ENCODE results near the gene ITM2A.

Gene ITM2A

DNA sequence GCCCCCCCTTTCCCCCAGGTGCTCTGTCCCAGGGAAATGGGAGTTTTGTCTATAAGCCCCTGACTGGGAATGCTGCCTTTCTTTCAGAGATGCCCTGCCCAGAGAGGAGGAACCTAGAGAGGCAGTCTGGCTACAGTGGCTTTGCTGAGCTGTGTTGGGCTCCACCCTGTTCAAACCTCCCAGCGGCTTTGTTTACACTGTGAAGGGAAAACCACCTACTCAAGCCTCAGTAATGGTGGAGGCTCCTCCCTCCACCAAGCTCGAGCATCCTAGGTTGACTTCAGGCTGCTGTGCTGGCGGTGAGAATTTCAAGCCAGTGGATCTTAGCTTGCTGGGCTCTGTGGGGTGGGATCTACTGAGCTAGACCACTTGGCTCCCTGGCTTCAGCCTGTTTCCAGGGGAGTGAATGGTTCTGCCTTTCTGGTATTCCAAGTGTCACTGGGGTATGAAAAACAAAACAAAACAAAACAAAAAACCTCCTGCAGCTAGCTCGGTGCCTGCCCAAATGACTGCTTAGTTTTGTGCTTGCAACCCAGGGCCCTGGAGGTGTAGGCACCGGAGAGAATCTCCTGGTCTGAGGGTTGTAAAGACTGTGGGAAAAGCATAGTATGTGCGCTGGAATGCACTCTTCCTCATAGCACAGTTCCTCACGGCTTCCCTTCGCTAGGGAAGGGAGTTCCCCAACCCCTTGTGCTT, 41.7 kb downstream of the ITM2A start:
- in situ Hi-C loops (cut with MboI; ENCODE audit: low sequenced_read_pairs): no loop called here
